Measurements from ENCODE around the gene SPDYA.

- no peak for TF ChIP-seq CTCF (IDR thresholded peaks at IDR 0.05; ENCODE audit: poor library complexity, severe bottlenecking)
- no peak for TF ChIP-seq EZH2 (IDR thresholded peaks at IDR 0.05; ENCODE audit: borderline replicate concordance, insufficient read depth, low read length, poor library complexity, severe bottlenecking)
- TF ChIP-seq EP300 (conservative IDR thresholded peaks at IDR 0.05; ENCODE audit: poor library complexity, severe bottlenecking): no peak
- no peak for TF ChIP-seq POLR2AphosphoS5 (IDR thresholded peaks at IDR 0.05)
- no peak for TF ChIP-seq TAF1 (IDR thresholded peaks at IDR 0.05; ENCODE audit: low read depth)
- no peak for TF ChIP-seq MXI1 (conservative IDR thresholded peaks at IDR 0.05; ENCODE audit: poor library complexity, severe bottlenecking)
- TF ChIP-seq SMC3 (conservative IDR thresholded peaks at IDR 0.05; ENCODE audit: poor library complexity): no peak
- no peak for TF ChIP-seq REST (IDR thresholded peaks at IDR 0.05; ENCODE audit: borderline replicate concordance)
- no peak for TF ChIP-seq RAD21 (conservative IDR thresholded peaks at IDR 0.05)
Measured at GRCh38 chr2:28855977-28856376, 45.3 kb downstream of the SPDYA start.

Data from neural cell (in vitro differentiated cells).